ENCODE data around the gene NOS2.
"Not testable (repeated sequence)": the region's sequence is repeated elsewhere in the genome, so short reads cannot be mapped to it uniquely, and the experiment has no call there.

NOS2 gene

GRCh38 chr17:27800522-27800921 is at the start of gene NOS2:
TSS of gene NOS2 (minus strand) at chr17:27800529. CDS start at chr17:27798809, 1,720 bp downstream.
- DNase-seq: no peak

GRCh38 chr17:27849474-27850185 is 49.3 kb upstream of the NOS2 start:
- no peak for DNase-seq

DNA sequence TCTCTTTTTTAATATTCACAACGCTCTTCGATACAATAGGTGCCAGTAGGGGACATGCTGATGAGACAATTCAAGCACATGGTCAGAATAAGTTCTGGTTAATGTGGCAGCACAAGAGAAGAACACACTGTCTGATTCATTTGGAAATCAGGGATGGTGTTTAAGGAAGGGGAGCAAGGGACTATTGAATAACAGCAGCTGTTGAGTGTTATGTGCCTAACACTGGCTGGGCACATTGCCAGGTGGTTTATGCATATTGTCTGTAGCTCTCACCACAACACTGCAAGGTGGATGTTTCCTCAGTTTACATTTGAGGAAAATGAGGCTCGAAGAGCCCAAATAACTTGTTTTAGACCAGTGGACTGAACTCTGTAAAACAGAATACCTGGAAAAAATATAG is 48.6 kb upstream of the NOS2 start:
- no peak for DNase-seq

DNA sequence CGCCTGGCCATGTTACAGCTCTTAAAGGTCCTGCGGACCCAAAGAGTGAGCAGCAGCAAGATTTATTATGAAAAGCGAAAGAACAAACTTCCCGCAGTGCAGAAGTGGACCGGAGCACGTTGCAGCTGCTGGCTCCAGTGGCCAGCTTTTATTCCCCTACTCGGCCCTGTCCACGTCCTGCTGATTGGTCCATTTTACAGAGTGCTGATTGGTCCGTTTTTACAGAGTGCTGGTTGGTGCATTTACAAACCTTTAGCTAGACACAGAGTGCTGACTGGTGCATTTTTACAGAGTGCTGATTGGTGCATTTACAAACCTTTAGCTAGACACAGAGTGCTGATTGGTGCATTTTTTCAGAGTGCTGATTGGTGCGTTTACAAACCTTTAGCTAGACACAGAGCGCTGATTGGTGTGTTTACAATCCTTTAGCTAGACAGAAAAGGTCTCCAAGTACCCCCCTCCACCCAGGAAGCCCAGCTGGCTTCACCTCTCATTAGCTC is 46.5 kb upstream of the NOS2 start:
- not testable (repeated sequence) for DNase-seq

- no peak for DNase-seq
These were observed 45.8 kb upstream of the NOS2 start for GRCh38 chr17:27846042-27846655.

DNA sequence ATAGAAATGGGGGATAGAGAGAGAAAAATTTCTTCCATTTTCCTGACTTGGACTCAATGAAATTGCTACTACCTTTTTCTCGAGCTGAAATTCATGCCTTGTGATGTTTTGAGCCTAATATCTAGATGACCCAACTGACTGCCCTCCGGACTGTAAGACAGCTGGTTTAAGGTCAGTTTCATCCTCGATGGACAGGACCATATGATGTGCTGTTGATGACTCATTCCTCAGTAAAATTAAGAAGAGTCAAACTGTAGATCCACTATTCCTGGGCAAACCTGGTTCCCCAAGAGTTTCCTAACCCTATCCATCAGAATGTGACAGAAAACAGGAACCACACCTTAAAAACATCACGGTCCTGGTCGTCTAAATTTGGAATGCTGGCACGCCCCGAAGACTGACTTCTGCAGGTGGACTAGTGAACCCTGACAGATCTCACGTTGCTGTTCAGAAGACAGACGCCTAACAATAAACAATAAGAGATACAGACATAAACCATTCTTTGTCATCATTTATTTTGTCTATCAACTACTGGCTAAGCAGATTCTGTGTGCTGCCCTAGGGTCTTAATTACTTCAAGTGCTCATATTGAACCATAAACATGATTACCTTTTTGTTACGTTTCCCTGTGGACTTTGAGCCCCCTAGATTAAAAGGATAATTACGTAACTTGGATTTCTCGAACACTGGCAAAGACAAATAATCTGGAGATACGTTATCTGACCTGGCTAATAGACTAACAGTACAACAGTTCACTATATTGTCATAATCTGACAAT is 45.1 kb upstream of the NOS2 start:
- no peak for DNase-seq

- no peak for DNase-seq
These were observed 40.4 kb upstream of the NOS2 start for GRCh38 chr17:27840688-27841087.

- DNase-seq: not testable (repeated sequence)
These were observed 40.0 kb upstream of the NOS2 start for GRCh38 chr17:27840406-27840678.

DNA sequence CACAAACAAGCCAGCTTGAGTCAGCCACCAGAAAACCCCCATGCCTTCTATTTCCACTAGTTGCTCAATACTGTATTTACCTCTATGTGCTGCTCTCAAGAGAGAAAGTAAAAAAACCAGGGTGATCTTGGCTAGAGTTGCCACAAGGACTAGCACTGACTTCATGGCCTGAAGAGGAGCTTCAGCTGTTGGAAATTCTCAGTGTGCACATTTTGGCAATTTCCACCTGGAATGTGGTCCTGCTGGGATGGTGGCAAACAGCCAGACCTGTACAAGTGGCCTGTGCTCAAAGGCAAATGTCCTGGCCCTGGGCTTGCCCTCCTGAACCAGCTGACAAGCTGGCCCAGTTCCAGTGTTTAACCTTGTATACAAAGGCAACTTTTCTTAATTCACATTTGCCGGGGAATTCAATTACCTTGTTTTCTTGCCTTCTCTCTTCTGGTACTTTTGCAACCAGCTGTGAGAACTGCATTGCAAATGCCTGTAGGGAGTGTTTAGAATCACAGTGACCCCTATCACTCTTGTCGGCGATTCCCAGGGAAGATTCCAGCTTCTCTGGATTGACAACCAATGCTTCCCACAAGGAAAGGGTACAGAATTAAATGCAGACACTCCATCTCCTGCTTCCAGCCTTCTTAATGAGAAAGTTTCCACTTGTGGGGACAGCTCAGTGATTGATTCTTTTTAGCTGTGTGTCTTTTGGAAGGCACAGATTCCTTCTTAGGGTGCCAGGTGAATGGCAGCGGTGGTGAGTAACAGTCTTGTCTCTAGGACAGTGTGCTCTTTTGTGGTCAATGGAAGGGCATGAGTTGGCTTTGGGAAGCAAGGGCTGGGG is 39.5 kb upstream of the NOS2 start:
- DNase-seq: not testable (repeated sequence)

DNA sequence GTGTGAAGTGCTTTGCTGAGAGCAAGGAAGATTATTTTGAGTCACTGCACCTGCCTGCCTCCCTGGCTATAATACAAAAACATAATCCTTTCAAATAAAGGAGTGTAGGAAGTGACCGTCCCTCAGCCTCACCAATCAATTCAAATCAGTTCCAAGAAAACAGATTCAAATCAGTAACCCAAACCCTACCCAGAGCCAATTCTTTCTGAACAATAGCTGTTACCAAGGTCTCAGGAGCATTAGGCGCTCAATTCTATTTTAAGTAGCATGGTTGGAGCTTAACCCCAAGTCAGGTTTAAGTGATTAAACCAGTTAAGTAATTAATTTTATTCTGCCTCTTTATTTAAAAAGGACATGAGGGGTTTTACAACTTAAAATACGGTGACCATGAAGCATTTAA is 38.3 kb upstream of the NOS2 start:
- not testable (repeated sequence) for DNase-seq

GRCh38 chr17:27837769-27838168 is 37.4 kb upstream of the NOS2 start:
- not testable (repeated sequence) for DNase-seq

- no peak for DNase-seq
These were observed 36.3 kb upstream of the NOS2 start for GRCh38 chr17:27836651-27837050.

DNA sequence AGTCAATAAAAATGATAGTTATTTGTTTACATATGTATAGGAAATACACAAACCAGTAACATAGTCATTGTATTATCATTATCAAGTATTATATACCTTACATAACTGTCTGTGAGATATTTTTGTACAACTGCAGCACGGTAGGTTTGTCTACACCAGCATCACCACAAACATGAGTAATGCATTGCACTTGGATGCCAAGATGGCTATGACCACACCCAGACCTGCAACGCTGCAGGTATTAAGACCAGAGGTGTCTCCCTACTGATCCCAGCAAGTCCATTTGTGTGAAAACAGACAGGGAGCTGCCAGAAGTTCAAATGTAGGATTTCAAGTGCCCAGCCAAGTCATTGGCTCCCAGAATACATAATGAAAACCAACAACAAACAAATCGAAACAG is 34.2 kb upstream of the NOS2 start:
- DNase-seq: no peak

DNA sequence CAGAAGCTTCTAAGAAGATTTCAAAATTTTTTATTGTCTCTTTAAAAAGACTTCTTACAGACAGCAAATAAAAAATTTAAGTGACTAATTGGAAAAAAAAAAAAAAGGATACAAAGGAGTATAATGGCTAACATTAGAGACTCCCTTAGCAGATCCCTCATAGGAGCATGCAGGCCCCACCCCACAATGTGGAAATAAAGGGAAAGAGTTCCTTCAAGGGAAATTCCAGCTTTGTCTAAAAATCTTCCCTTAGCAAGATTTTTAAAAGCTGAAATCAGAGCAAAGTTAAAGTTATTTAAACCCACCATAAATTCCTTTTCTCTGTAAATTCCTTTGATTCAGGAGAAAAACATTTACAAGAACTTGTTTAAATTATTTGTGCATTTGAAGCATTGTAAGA is 32.5 kb upstream of the NOS2 start:
- DNase-seq: no peak

- not testable (repeated sequence) for DNase-seq
These were observed 29.6 kb upstream of the NOS2 start for GRCh38 chr17:27829888-27830287.

GRCh38 chr17:27829143-27829711 is 28.9 kb upstream of the NOS2 start:
- DNase-seq: not testable (repeated sequence)

DNA sequence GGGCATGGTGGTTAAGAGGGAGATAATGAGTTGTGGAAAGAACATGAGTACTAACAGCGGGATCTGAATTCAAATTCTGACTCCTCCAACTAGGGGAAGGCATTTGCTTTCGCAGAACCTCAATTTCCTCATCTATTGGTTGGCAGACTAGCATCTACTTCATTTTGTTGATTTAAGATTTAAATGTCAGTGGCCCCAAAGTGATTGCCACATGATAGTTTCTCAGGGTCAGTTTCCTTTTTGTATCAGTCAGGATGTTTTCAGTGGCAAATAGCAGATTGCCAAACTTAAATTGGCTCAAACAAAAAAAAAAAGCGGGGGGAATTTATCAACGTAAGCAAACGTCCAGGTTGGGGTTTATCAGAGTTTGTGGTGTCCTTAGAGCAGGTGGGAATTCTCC is 25.1 kb upstream of the NOS2 start:
- DNase-seq: no peak

DNA sequence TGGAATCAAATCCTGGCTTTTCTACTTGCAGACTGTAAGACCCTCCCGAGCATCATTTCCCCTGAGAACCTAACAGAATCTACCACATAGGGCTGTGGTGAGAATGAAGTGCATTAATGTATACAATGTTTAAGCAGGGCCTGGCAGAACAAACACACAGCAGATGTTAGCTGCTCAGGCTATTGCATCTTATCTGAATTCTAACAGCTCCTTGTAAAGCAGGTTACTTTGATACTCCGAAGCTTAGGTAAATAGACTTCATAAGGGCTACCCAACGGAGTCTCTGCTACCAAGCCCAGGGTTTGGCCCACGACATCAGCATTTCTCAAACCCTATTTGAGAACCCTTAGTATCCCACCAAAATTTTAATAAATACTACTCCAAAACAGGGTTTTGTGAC is 24.4 kb upstream of the NOS2 start:
- DNase-seq: no peak

- DNase-seq: no peak
These were observed 23.9 kb upstream of the NOS2 start for GRCh38 chr17:27824176-27824715.

GRCh38 chr17:27822108-27822507 is 21.8 kb upstream of the NOS2 start:
- not testable (repeated sequence) for DNase-seq

GRCh38 chr17:27821318-27821717 is 21.0 kb upstream of the NOS2 start:
- no peak for DNase-seq

DNA sequence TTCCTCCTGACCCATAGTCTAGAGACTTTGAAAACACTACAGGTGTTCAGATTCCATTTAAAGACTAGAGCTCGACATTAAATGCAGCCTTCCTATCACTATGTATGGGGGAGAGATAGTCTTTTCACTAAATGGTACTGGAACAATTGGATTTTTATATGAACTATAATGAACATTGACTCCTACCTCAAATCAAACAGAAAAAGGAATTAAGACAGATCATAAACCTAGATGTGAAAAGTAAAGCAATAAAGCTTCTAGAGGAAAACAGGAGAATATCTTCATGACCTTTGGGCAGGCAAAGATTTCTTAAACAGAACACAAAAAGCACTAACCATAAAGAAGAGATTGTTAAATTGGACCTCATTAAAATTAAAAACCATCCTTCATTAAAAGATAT is 18.8 kb upstream of the NOS2 start:
- DNase-seq: no peak

All from NCI-H146 (cell line).